ENCODE data around the gene DPP3.

DPP3 gene

DNA sequence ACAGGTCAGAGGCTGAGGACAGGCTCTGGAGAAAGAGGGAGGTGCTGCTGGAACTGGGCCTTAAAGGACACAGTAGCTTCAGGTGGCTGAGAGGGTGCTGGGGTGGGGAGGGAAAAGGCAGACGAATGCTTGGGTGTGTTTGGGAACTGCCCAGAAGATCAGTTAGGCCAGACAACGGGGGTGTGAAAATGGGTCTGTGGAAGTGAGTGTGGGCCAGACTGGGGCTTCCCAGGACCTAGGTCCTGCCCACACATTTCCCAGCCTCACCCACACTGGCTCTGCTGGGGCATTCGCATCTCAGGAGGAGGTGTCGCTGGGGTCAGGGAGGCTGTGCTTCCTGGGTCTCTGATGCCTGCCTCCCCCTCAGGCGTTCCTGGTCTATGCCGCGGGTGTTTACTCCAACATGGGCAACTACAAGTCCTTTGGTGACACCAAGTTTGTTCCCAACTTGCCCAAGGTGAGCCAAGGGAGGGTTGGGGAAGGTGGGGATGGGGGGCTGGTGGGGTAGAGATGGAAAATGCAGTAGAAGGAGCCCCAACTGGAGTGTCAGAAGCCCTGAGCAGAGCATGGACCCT, 4.7 kb downstream of the DPP3 start:
- no peak for DNase-seq

DNA sequence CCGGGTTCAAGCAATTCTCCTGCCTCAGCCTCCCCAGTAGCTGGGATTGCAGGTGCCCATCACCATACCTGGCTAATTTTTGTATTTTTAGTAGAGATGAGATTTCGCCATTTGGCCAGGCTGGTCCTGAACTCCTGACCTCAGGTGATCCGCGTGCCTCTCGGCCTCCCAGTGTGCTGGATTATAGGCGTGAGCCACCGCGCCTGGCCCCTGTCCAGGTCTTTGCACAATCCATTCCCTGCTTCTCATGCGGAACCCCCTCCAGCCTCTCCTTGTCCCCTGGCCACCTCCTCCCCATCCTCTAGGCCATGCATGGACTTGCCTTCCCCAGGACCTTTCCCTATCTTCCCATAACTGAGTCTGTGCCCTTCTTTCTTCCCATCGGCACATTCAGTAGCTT, 8.7 kb downstream of the DPP3 start:
- DNase-seq = no peak

DNA sequence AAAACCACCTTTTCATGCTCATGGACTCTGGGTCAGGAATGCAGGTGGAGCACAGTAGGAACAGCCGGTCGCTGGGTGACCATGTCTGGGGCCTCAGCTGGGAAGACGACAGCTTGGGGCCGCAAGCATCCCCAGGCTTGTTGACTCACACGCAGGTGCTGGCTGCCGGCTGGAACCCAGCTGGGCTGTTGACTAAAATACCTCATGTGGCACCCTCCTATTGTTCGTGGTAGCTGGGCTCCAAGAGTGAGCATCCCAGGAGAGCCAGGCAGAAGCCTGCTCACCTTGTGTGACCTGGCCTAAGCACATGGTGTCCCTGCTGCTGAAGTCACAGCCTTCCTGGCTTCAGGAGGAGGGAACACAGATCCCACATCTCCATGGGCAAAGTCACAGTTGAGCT, 9.4 kb downstream of the DPP3 start:
- DNase-seq = no peak

DNA sequence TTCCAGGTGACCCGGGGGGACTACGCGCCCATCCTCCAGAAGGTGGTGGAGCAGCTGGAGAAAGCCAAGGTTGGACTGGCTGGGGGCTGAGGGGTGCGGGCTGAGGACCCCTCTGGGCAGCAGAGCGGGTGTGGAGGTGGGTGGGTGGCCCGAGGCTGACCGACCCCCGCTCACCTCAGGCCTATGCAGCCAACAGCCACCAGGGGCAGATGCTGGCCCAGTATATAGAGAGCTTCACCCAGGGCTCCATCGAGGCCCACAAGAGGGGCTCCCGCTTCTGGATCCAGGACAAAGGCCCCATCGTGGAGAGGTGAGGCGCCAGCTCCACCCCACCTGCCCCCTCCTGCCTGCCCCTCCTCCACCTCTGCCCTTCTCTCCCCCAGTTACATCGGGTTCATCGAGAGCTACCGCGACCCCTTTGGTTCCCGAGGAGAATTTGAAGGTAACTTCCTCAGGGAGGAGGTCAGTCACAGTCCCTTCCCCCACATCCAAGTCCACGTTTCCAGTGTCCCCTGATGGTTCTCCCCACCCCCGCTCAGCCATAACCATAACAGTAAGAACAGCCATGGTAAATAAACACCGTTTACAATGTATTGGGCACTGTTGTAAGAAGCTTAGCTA, 11.2 kb downstream of the DPP3 start:
- no peak for DNase-seq

DNA sequence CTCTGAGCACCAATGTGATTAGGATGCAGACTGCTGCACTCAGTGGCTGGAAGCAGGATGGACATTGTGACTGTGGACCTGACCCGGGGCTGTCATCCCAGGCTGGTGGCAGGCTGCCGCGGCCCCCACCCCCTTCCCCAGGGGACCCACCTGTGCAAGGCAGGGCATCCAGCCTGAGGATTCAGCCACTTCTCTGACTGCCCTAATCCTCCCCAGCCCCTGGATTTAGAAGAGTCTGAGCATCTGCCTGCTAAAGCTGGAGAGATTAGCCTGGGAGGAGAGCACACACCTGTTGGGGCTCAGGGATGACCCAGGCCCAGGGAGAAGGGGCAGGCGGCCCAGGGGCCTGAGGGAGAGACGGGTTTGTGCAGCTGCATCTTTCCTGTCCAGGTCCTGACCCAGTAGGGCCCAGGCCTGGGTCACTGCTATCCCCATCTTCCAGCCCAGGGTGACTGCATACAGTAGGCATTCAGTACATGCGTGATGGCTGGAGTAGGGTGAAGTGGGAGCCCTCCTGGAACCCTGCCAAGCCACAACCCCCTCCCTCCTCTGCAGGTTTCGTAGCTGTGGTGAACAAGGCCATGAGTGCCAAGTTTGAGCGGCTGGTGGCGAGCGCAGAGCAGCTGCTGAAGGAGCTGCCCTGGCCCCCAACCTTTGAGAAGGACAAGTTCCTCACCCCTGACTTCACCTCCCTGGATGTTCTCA, 12.1 kb downstream of the DPP3 start:
- DNase-seq = no peak

DNA sequence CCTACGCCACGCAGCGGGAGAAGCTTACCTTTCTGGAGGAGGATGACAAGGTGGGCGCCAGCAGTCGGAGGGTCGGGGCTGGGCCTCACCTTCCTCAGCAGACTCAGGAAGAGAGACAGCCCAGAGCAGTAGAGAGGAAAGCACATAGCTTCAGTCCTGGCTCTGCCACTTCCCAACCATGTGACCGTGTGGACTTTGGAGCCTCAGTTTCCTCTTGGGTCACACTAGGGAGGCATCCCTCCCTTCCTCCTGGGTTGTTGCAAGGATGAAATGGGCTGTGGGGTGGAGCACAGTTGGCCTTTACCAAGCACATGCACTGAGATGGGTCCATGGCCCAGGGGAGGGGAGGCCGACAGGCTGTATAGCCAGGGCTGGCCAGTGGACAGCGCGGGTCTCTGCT, 12.9 kb downstream of the DPP3 start:
- DNase-seq = no peak

DNA sequence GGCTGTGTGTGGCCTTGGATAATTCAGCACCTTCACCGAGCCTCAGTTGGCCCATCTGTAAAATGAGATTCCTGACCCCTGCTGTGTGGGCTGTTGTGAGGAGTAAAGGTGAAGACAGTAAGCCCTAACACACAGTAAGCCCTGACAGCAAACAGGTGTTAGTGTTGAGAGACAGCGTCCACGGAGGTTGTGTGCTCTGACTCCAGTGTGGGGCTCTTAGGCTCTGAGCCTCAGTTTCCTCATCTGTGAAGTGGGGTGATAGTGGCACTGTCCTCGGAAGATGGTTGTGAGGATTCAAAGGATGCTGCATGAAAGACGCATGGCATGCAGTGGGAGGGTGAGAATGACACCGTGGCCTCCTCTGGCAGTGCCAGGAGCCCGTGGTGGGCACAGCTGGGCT, 14.2 kb downstream of the DPP3 start:
- DNase-seq = no peak

DNA sequence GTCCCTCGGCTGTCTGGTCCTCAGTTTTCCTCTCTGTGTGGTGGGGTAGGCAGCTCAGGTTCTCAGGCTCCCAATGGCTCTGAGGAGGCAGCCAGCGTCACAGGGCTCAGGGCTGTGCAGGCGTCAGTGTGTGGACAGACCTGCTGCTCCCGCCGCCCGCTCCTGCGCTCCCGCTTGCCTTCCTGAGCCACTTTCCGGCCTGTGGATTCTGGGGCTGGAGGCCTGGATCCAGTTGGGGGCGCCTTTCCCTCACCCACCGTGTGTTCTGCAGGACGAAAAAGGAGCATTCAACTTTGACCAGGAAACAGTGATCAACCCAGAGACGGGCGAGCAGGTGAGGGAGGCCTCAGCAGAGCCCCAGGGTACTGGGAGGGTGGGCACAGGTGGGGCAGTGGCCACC, 14.7 kb downstream of the DPP3 start:
- DNase-seq = no peak

DNA sequence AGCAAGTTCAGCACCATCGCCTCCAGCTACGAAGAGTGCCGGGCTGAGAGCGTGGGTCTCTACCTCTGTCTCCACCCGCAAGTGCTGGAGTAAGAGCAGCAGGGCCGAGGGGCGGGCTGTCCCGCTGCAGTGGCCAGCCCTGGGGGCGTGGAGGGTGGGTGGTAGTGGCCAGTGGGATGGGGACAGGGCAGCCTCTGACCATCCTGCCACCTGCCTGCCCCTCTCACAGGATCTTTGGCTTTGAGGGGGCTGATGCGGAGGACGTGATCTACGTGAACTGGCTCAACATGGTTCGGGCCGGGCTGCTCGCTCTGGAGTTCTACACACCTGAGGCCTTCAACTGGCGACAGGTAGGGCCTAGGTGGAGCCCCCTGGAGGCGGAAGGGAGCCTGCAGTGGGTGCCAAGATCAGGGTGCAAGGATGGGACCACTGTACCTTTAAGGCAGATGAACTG, 15.2 kb downstream of the DPP3 start:
- DNase-seq = peak in 1 of 2 experiments; percentile 31

DNA sequence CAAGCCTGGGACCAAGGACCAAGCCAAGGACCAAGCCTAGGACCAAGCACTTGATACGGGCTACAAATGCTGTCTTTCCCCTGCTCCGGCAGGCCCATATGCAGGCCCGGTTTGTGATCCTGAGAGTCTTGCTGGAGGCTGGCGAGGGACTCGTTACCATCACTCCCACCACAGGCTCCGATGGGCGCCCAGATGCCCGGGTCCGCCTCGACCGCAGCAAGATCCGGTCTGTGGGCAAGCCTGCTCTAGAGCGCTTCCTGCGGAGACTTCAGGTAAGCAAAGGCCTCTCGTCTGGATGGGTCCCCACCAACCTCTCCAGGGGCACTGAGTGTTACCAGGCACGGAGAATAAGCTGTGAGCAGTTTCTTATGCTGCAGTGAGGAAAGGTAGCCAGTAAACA, 17.0 kb downstream of the DPP3 start:
- no peak for DNase-seq

DNA sequence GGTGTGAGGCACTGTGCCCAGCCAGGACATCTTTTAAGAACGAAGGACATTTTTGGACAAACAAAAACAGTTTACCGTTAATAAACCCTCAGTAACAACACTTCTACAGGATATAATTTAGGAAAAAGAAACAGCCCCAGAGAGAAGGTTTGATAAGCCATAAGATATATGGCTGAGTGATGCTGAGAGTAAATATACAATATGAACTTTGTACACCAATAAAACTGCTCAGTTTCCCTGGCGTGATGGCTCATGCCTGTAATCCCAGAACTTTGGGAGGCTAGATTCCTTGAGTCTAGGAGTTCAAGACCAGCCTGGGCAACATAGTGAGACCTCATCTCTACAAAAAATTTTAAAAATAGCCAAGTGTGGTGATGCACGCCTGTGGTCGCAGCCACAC, 18.3 kb downstream of the DPP3 start:
- no peak for DNase-seq

DNA sequence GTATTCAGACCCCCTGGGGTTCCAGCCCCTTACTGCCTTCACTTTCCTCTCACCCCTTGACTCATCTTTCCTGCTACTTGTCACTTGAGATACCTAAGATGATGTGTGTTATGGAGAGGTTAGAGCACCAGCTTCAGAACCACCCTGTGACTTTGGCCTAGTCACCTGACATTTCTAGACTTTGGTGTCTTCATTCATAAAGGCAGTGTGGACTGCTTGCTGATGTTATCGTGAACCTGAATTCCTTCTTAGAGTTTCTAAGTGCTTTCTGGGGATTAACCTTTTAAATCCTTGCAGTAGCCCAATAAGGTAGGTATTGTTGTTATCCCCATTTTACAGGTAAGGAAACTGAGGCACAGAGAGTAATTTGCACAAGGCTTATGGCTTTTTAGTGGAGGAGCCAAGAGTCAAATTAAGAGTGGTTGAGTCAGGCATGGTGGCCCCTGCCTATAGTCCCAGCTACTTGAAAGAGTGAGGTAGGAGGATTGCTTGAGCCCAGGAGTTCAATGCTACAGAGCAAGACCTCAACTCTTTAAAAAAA, 25.1 kb downstream of the DPP3 start:
- no peak for DNase-seq

DNA sequence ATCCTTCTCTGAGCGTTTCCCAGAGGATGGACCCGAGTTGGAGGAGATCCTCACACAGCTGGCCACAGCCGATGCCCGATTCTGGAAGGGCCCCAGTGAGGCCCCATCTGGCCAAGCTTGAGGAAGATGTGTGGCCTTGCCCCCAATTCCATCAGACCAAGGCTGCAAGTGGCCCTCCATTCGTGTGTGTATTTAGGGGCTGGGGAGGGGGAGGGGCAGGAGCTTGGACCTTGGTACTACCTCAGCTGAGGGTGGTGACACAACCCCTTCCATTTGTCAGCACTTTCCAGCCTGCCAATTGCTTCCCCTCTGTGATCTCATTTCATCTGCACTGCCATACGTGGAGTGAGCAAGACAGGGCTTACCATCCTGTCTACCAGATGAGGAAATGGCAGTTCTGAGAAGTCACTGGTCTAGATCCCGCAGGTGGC, 28.9 kb downstream of the DPP3 start:
- peak in 1 of 2 experiments; percentile 11 for DNase-seq

DNA sequence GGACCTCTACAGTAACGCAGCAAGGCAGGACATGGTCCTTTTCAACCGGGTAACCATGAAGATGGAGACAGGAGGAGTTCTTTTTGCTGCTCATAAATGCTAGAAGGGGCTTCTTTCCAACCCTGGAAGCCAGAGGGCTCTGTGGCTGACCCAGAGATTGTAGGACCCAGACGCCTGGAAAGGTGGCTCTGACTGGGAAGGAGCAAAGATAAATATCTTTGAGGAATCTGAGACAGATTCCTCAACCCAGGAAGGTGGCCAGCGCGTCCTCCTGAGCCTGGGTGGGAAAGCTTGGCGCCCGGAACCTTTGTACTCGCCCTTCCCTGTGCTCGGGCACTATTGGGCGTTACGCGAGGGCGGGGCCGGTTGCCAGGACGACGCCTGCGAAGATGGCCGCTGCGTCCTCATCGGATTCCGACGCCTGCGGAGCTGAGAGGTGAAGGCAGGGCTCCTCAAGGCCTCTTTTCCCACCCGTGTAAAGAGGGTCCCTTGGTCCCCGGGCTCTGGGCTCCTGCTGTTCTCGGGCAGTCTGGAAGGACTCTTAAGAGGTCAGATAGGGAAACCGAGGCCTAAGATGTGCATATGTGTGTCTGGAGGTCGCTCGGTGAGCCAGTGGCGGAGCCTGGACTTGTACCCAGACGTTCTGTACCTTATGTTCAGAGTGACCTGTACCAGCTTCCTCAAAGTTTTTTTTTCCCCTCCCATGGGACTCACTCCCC, 30.2 kb downstream of the DPP3 start, which contains the start of gene BBS1:
Gene BBS1 (plus strand): TSS at position 365 of the 719 bp plus-strand sequence. CDS start 25 bp downstream, at position 390.
- peak; percentile 87 to 89 for DNase-seq

DNA sequence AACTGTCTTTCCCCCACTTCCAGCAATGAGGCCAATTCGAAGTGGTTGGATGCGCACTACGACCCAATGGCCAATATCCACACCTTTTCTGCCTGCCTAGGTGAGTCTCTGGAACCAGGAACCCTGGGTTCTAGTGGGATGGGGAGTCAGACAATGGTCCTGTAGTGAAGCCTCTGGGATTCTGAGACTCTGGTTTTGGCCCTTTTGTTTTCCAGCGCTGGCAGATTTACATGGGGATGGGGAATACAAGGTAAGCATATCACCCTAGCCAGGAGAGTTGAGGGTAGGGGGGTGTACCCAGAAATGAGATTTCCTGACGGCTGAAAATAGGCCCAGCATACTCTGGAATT, 30.7 kb downstream of the DPP3 start:
- no peak for DNase-seq

DNA sequence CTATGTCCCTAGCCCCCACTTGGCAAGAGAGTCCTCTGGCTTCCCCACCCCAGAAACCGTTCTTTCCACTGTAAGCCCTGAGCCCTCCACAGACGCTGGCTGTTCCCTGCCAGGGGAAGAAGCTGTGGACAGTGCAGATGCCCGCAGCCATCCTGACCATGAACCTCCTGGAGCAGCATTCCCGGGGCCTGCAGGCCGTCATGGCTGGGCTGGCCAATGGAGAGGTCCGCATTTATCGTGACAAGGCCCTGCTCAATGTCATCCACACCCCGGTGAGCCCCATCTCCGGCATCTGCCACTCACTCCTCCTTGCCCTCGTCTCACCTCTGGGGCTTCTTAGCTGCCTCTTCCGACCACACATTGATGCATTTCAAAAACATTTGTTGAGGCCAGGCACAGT, 43.4 kb downstream of the DPP3 start:
- DNase-seq = no peak

DNA sequence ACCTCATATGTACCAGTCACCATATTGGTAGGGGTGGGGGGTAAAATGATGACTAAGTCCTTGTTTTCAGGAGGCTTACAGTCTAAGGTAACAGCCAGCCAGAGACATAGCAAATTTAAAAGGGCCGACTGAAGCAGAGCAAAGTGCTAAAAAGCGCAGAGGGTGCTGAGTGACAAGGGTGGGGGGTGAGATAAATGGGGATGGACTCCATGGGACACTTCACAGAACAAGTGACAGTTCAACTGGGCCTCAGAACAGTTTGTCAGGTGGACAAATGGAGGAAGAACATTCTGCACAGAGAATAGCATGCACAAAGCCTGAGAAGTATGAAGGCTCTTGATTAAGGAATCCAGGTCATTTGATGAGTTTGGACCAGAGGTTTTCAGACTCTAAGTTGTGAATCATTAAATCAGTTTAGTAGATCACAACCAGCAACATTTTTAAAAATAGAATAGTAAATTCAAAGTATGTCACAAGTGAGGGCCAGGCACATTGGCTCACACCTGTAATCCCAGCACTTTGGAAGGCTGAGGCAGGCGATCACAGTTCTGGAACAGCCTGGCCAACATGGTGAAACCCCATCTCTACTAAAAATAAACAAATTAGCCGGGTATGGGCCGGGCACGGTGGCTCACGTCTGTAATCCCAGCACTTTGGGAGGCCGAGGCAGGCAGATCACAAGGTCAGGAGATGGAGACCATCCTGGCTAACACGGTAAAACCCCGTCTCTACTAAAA, 44.2 kb downstream of the DPP3 start:
- no peak for DNase-seq

DNA sequence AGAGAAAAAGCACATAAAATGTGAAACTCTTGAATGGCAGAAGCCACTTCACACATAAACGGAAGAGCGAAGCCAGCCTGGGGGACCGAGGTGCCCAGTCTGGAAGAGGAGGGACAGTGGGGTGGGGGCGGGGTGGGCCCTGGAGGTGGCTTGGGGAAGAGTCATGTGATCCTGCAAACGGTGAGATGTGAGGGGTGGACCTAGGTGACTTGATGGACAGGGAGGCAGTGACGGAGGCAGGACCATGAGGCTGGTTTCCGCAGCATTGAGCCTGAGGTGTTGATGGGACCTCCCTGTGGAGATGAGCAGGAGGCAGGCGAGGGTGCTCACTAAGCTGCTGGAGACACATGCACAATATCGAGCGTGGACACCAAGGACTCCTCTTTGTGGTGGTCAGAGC, 48.8 kb downstream of the DPP3 start:
- DNase-seq = no peak

DNA sequence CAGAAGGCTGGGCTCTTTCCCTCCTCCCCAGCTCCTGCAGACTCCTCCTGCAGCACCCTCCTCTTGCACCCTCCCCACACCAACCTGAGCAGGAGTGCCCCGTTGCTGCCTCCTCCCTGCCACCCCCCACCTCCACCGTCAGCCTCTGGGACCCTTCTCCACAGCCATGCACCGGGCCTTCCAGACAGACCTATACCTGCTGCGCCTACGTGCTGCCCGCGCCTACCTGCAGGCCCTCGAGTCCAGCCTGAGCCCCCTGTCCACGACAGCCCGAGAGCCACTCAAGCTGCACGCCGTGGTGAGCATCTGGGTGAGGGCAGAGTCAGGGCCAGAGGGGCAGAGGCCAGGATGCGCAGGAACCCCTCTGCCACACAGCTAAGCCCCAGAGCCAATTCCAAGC, 49.4 kb downstream of the DPP3 start:
- no peak for DNase-seq

DNA sequence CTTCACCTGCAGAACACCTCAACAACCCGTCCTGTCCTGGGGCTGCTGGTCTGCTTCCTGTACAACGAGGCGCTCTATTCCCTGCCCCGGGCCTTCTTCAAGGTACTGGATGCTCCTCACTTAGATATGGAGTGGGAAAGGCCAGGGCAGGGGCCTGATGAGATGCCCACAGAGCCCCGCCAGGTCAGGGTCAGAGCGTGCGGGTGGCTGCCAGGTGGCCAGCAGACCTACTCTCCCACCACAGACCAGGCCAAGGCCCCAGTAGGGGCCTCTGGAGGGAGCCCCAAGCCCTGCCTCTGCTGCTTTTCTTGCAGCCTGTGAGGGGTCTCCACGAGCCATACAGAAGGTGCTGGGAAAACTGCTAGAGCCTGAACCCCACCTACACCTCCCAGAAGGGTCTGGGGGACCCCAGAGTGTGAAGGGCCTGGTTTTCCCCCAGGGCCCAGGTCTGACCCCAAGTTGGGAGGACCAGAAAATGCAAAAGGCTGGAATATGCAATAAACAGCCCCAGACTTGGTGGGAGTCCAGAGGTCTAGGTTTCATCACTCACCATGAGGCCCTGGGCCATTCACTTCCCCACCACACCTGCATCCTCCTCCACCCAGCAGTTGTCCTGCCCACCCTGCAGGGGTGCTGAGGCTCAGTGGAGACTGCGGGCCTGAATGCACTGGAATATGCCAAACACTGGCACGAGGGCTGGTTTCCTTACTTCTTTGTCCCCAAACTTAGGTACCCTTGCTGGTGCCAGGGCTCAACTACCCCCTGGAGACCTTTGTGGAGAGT, 50.9 kb downstream of the DPP3 start:
- DNase-seq = no peak

DNA sequence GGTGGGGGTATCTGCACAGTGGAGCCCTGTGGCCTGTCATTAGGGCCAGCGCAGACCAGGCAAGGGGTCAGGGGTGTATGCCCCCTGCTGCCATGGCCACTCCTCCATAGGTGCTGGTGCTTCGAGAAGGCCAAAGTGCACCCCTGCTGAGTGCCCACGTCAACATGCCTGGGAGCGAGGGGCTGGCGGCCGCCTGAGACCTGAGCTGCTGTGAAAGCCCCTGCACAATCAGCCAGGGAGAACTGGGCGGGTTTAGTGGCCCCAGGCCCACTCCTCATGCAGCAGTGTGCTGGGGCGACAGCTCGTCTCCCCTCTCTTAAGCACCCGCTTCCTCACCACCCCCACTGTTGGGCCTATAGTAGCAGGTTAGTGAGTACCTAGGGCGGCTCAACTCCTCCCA, 51.6 kb downstream of the DPP3 start:
- no peak for DNase-seq

DNA sequence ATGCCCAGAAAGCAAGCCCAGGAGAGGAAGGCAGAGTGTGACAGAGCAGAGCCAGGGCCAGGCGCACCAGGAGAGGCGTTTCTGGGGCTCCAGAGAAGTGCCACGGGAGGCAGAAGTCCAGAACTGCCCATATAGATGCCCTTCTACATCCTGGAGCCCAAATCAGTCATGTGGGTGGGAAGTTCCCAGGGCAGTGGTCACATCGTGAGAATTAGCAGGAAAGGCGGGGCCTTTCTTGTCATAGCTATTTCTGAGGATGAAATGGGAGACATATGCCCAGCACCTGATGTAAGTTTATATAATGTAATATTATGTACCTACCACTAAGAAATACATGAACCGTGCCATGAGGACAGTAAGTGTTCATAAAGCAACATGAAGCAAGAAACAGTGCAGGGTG, 52.5 kb downstream of the DPP3 start:
- no peak for DNase-seq
